ENCODE results near the gene HYOU1.
"Not testable (repeated sequence)": the region's sequence is repeated elsewhere in the genome, so short reads cannot be mapped to it uniquely, and the experiment has no call there.

HYOU1 gene

GRCh38 chr11:119024430-119025098 is 32.4 kb downstream of the HYOU1 start:
- TF ChIP-seq TAF1 (IDR thresholded peaks at IDR 0.05; ENCODE audit: low read depth, low read length) (no peak), POLR2AphosphoS5 (IDR thresholded peaks at IDR 0.05; ENCODE audit: low read depth, low read length) (no peak; the same call in 1 of the 2 replicates), PAX5 (IDR thresholded peaks at IDR 0.05; ENCODE audit: insufficient read depth, low read length, severe bottlenecking) (no peak), POLR2A (IDR thresholded peaks at IDR 0.05; ENCODE audit: low read depth, low read length) (no peak), SPI1 (IDR thresholded peaks at IDR 0.05; ENCODE audit: low read depth, low read length) (no peak), POU2F2 (IDR thresholded peaks at IDR 0.05; ENCODE audit: low read depth, low read length) (no peak)
- FAIRE-seq, result no peak
- no peak for DNase-seq (ENCODE audit: insufficient read length, low spot score)

- no peak for DNase-seq (ENCODE audit: insufficient read length, low spot score)
- no peak for FAIRE-seq
- TF ChIP-seq SPI1 (IDR thresholded peaks at IDR 0.05; ENCODE audit: low read depth, low read length) (no peak), POU2F2 (IDR thresholded peaks at IDR 0.05; ENCODE audit: low read depth, low read length) (no peak), TAF1 (IDR thresholded peaks at IDR 0.05; ENCODE audit: low read depth, low read length) (no peak), POLR2A (IDR thresholded peaks at IDR 0.05; ENCODE audit: low read depth, low read length) (no peak), PAX5 (IDR thresholded peaks at IDR 0.05; ENCODE audit: insufficient read depth, low read length, severe bottlenecking) (no peak), POLR2AphosphoS5 (IDR thresholded peaks at IDR 0.05; ENCODE audit: low read depth, low read length) (no peak)
These were observed 33.3 kb downstream of the HYOU1 start for GRCh38 chr11:119023741-119024140.

GRCh38 chr11:119021631-119022030 is 35.4 kb downstream of the HYOU1 start:
- TF ChIP-seq POLR2AphosphoS5 (IDR thresholded peaks at IDR 0.05; ENCODE audit: low read depth, low read length) (no peak), SPI1 (IDR thresholded peaks at IDR 0.05; ENCODE audit: low read depth, low read length) (no peak), POU2F2 (IDR thresholded peaks at IDR 0.05; ENCODE audit: low read depth, low read length) (no peak), POLR2A (IDR thresholded peaks at IDR 0.05; ENCODE audit: low read depth, low read length) (no peak), TAF1 (IDR thresholded peaks at IDR 0.05; ENCODE audit: low read depth, low read length) (no peak), PAX5 (IDR thresholded peaks at IDR 0.05; ENCODE audit: insufficient read depth, low read length, severe bottlenecking) (no peak)
- no peak for DNase-seq (ENCODE audit: insufficient read length, low spot score)
- FAIRE-seq, result no peak

- no peak for DNase-seq (ENCODE audit: insufficient read length, low spot score)
- TF ChIP-seq SPI1 (IDR thresholded peaks at IDR 0.05; ENCODE audit: low read depth, low read length) (no peak), POU2F2 (IDR thresholded peaks at IDR 0.05; ENCODE audit: low read depth, low read length) (no peak), PAX5 (IDR thresholded peaks at IDR 0.05; ENCODE audit: insufficient read depth, low read length, severe bottlenecking) (no peak), POLR2AphosphoS5 (IDR thresholded peaks at IDR 0.05; ENCODE audit: low read depth, low read length) (no peak), POLR2A (IDR thresholded peaks at IDR 0.05; ENCODE audit: low read depth, low read length) (no peak), TAF1 (IDR thresholded peaks at IDR 0.05; ENCODE audit: low read depth, low read length) (no peak)
- FAIRE-seq, result no peak
These were observed 37.0 kb downstream of the HYOU1 start for GRCh38 chr11:119019996-119020395.

- TF ChIP-seq PAX5 (IDR thresholded peaks at IDR 0.05; ENCODE audit: insufficient read depth, low read length, severe bottlenecking) (no peak), POLR2A (IDR thresholded peaks at IDR 0.05; ENCODE audit: low read depth, low read length) (peak; percentile 96), POLR2AphosphoS5 (IDR thresholded peaks at IDR 0.05; ENCODE audit: low read depth, low read length) (peak; percentile 96), SPI1 (IDR thresholded peaks at IDR 0.05; ENCODE audit: low read depth, low read length) (peak; percentile 82), TAF1 (IDR thresholded peaks at IDR 0.05; ENCODE audit: low read depth, low read length) (peak; percentile 93), POU2F2 (IDR thresholded peaks at IDR 0.05; ENCODE audit: low read depth, low read length) (peak; percentile 80)
- DNase-seq (ENCODE audit: insufficient read length, low spot score), result peak; percentile 90
- peak; percentile 91 for FAIRE-seq
These were observed 38.7 kb downstream of the HYOU1 start, which contains the start of the genes RPS25 and TRAPPC4 for GRCh38 chr11:119018074-119018938. RPS25 (minus strand) TSS chr11:119018343; CDS start chr11:119018284, 59 bp downstream. TRAPPC4 (plus strand) TSS chr11:119018766; CDS start chr11:119018796, 30 bp downstream.

- FAIRE-seq; DNase-seq (ENCODE audit: insufficient read length, low spot score): not testable (repeated sequence)
These were observed 39.6 kb downstream of the HYOU1 start for GRCh38 chr11:119017377-119017776.

GRCh38 chr11:119016216-119017009 is 40.6 kb downstream of the HYOU1 start:
- FAIRE-seq (no peak), DNase-seq (ENCODE audit: insufficient read length, low spot score) (no peak)
- TF ChIP-seq SPI1 (IDR thresholded peaks at IDR 0.05; ENCODE audit: low read depth, low read length) (no peak), POU2F2 (IDR thresholded peaks at IDR 0.05; ENCODE audit: low read depth, low read length) (no peak), TAF1 (IDR thresholded peaks at IDR 0.05; ENCODE audit: low read depth, low read length) (no peak), PAX5 (IDR thresholded peaks at IDR 0.05; ENCODE audit: insufficient read depth, low read length, severe bottlenecking) (no peak), POLR2AphosphoS5 (IDR thresholded peaks at IDR 0.05; ENCODE audit: low read depth, low read length) (peak; percentile 29; the same call in 1 of the 2 replicates), POLR2A (IDR thresholded peaks at IDR 0.05; ENCODE audit: low read depth, low read length) (peak; percentile 49; the same call in 1 of the 2 replicates)

- FAIRE-seq (no peak), DNase-seq (ENCODE audit: insufficient read length, low spot score) (no peak)
- no peak for TF ChIP-seq TAF1 (IDR thresholded peaks at IDR 0.05; ENCODE audit: low read depth, low read length)
- peak; percentile 49; the same call in 1 of the 2 replicates for TF ChIP-seq POU2F2 (IDR thresholded peaks at IDR 0.05; ENCODE audit: low read depth, low read length)
- no peak; the same call in 1 of the 2 replicates for TF ChIP-seq POLR2AphosphoS5 (IDR thresholded peaks at IDR 0.05; ENCODE audit: low read depth, low read length)
These were observed 41.9 kb downstream of the HYOU1 start for GRCh38 chr11:119015054-119015611.
